GM19239 (cell line): ENCODE results near the gene HYAL2.
"Not testable (repeated sequence)": the region's sequence is repeated elsewhere in the genome, so short reads cannot be mapped to it uniquely, and the experiment has no call there.

ENCODE experiments used
- DNase-seq: peaks from one replicate; pipeline ENCODE4 v3.0.0; 2011; ENCODE audit warnings: low spot score; ENCODE audit not compliant: insufficient read length
- FAIRE-seq: peaks from 2 replicates; lab custom pipeline; 2011; peaks lifted over from hg19 to GRCh38; lab: Jason Lieb, UNC

The HYAL2 gene

DNA sequence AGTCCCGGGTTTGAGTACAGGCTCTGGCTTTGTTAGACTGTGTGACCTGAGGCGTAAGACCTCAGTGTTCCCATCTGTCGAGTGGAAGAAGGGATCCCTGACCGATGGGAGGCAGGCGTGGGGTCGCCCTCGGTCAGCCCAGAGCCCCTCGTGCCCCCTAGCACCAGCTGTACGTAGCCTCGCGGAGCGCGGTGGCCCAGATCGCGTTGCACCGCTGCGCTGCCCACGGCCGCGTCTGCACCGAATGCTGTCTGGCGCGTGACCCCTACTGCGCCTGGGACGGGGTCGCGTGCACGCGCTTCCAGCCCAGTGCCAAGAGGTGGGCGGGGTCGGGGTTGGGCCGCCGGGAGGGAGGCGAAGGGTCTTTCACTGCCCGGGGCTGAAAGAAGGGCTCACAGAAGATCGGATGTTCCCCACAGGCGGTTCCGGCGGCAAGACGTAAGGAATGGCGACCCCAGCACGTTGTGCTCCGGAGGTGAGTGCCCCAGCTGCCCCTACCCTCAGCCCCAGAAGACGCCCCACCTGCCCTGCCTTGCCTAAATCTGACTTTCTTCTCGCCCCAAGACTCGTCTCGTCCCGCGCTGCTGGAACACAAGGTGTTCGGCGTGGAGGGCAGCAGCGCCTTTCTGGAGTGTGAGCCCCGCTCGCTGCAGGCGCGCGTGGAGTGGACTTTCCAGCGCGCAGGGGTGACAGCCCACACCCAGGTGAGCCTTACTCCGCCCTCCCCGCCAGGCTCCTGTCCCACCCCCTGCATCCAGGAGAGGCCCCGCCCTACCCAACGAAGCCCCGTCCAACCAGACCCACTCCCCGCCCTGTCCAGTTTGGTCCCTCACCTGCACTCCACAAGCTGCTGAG, 47.2 kb downstream of the HYAL2 start:
- FAIRE-seq: no peak
- no peak for DNase-seq

DNA sequence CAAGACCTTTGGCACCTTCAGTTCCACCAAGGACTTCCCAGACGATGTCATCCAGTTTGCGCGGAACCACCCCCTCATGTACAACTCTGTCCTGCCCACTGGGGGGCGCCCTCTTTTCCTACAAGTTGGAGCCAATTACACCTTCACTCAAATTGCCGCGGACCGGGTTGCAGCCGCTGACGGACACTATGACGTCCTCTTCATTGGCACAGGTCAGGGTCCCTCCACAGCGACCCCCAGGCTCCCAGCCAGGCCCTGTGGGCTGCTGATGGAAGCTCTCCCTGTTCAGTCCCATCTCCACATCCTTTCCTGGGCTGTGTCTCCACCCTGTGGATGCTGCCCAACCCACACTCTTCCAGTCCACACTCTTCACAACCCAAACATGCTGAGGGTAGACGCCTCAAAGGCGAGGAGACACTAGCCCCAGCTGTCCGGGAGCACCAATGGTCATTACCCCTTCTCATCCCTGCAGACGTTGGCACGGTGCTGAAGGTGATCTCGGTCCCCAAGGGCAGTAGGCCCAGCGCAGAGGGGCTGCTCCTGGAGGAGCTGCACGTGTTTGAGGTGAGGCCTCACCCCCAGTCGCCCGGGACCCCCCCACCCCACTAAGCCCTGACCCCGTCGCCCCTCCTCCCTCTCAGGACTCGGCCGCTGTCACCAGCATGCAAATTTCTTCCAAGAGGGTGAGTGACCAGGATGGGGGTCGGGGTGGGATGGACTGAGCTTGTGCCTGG, 48.0 kb downstream of the HYAL2 start:
- DNase-seq: peak; percentile 55
- peak; percentile 76 for FAIRE-seq

DNA sequence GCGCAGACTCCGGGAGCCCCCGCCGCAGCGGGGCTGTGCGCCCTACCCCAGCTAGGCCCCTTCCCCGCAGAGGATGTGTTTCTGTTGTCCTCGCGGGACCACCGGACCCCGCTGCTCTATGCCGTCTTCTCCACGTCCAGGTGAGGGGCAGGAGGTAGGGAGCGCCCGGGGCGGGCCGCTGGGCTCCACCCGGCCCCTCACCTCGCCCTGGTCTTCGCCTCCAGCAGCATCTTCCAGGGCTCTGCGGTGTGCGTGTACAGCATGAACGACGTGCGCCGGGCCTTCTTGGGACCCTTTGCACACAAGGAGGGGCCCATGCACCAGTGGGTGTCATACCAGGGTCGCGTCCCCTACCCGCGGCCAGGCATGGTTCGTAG, 48.9 kb downstream of the HYAL2 start:
- DNase-seq (no peak), FAIRE-seq (no peak)

DNA sequence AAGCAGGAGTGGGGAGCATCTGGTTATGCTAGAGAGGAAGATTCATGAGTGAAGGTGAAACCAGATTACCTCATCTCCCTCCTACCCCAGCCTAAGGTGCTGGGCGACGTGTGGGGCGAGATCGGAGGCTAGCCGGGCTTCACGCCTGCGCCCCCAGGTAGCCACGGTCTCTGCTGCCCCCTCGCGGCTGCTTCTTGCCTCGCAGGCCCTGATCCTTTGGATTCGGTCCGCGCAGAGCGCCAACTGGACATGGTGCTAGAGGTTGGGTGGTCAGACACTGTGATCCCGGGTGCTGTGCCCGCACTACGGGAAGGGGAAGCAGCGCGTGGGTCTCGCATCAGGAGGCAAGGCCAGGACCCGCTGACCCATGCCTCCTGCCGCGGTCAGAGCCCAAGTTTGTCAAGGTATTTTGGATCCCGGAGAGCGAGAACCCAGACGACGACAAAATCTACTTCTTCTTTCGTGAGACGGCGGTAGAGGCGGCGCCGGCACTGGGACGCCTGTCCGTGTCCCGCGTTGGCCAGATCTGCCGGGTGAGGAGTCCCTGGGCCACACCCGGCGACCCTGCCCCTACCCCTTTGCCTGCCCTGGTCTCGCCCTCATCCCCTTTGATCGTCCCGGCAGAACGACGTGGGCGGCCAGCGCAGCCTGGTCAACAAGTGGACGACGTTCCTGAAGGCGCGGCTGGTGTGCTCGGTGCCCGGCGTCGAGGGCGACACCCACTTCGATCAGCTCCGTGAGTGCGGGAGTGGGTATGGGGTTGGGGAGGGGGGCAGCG, 49.4 kb downstream of the HYAL2 start:
- DNase-seq (peak; percentile 99), FAIRE-seq (peak; percentile 89)

DNA sequence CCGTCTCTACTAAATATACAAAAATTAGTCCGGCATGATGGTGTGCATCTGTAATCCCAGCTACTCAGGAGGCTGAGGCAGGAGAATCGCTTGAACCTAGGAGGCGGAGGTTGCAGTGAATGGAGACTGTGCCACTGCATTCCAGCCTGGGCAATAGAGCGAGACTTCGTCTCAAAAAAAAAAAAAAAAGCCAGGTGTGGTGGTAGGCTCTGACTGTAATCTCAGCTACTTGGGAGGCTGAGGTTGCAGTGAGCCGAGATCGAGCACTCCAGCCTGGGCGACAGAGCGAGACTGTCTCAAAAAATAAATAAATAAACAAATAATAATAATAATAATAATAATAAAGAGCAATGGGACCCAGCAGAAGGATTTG, 50.0 kb downstream of the HYAL2 start:
- DNase-seq, FAIRE-seq: not testable (repeated sequence)

DNA sequence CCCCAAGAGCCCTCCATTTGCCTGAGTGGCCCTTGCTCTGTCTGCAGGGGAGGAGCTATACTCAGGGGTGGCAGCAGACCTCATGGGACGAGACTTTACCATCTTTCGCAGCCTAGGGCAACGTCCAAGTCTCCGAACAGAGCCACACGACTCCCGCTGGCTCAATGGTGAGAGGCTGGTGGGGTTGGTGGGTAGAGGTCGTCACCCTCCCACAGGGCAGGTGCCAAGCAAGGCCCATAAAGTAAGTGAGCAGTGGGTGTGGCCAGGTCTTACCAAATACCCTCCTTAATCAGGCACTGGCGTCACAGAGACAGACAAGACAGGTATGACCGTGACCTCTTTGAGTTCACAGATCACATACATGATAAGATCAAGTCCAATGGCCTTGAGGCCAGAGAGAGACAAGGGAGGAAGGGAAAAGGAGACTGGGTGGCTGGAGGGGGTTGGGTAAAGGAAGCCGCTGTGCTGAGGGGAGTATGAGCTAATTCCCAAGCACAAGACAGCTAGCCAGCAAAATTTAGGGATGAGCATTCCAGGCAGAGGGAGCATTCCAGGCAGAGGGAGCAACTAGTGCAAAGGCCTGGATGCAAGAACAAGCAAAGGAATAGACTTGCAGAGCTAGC, 51.1 kb downstream of the HYAL2 start:
- FAIRE-seq (no peak), DNase-seq (no peak)

DNA sequence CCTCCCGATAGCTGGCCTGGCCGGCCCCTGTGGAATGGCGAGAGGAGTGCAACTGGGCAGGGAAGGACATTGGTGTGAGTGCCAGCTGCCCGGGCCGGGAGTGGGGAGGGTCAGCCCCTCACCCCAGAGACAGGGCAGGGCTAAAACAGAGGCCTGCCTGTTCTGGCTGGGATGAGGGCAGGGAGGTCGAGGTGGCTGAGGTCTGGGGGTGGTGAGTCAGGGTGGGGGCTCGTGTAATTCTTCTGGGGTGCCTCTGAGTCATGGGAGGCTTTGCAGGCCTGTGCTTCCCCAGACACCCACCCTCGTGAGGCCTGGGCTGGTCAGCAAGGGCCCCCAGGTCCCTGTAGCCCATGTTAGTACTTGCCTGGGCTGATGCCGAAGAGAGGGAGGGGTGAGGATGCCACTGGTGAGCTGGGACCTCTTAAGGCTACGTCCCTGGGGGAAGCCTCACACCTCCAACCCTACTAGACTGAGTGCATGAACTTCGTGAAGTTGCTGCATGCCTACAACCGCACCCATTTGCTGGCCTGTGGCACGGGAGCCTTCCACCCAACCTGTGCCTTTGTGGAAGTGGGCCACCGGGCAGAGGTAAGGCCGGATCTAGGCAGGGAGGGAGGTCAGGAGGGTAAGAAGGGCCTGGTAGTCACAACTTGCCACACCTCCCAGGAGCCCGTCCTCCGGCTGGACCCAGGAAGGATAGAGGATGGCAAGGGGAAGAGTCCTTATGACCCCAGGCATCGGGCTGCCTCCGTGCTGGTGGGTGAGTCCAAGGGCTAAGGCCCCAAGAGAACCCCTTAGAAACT, 51.9 kb downstream of the HYAL2 start:
- FAIRE-seq (no peak), DNase-seq (no peak)

DNA sequence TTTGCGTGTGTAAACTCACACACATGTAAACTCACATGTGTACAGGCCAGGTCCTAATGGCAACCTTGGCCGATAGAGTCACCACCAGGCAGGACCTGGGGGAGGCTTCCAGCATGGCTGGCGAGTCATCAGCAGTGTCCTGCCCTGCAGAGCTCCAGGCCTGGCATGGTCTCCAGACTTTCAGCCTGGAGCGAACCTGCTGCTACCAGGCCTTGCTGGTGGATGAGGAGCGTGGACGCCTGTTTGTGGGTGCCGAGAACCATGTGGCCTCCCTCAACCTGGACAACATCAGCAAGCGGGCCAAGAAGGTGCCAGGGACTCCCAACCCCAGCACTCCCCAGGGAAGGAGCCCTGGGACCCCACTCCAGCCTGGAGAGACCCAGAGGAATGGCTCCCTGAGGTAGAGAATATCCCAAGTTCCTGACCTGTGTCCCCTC, 52.5 kb downstream of the HYAL2 start:
- FAIRE-seq (no peak), DNase-seq (no peak)

DNA sequence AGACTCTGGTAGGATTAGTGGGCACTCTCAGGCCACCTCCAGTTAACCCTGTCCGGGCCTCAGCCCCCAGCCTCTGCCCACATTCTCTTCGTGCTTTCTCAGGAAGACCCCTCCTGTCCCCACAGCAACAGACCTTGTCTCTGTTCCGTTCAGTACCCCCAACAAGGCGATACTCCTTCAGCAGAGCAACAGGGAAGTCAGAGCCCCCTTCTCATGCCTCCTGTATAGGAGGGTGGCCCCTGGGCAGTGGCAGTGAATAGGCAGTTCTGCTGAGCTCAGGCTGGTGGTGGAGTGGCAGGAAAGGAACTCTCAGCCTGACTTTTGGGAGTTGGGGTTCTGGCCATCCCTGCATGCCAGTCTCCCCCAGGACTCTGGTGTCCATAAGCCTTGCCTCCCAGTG, 53.1 kb downstream of the HYAL2 start:
- no peak for FAIRE-seq
- no peak for DNase-seq

DNA sequence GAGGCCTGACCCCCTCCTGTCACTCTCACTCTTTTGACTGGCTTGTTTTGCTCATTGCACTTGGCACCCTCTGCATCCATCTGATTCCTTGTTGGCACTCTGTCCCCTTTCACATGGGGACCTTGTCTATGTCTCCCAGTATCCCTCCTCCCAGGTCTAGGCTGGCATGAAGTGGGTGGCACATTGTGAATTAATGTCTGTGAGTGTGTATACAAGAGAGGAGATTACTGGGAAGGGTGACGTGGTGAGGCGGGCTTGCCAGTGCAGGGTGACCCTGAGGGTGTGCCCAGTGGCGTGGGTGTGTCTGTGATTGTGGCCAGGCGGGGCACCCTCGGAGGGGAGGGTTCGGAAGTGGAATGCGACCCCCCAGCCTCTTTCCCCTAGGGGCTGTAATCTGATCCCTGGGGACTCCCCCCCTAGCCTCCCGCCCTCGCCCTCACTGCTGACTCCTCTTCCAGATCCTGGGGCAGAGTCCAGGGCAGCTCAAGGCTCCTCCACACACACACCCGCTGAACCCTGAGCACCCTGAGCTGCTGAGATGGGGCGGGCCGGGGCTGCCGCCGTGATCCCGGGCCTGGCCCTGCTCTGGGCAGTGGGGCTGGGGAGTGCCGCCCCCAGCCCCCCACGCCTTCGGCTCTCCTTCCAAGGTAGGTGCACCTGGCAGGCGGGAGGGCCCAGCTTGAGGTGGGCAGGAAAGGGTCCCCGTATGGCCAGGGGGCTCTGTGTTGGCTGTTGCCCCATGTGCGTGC, 53.7 kb downstream of the HYAL2 start, which contains the start of gene SEMA3B:
Gene SEMA3B, plus strand, starts transcription at position 445 of the 749 bp plus-strand sequence. Its CDS starts 94 bp downstream, at position 539.
- no peak for DNase-seq

DNA sequence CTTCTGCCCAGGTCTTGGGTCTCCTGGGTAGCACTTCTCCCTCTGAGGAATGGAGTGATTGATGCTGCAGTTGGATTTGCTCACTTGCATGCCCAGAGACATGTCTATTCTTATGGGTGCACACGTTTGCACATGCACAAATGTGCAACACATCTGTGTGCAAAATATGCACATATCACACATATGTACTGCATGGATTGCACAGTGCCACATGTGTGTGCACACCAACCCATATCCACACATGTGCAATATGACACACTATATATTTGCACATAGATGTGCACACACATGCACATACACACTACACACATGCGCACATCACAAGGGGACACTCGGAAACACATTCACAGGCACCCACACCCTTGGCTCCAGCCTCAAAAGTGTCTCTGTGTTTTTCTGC, 54.3 kb downstream of the HYAL2 start:
- DNase-seq: no peak
- FAIRE-seq: no peak

More for the DNA sequence above, 53.7 kb downstream of the HYAL2 start, which contains the start of gene SEMA3B:
- no peak for FAIRE-seq
